H1 (cell line): ENCODE results near the gene SLC17A8. TPM values are rescaled to one million over a fixed set of nuclear protein-coding genes. Genes with fewer than 3 reads are reported as not detected.

Experiments used
- CTCF ChIA-PET: fragments of 300-600 bp; sonication (Branson Sonifier 250); formaldehyde crosslinking; loops from one replicate; lab custom pipeline; 2021; ENCODE audit not compliant: partially characterized antibody; lab: Charles Lee
- POLR2A ChIA-PET: fragments of 300-600 bp; sonication (Branson Sonifier 250); formaldehyde crosslinking; loops from one replicate; lab custom pipeline; 2021; ENCODE audit warnings: inconsistent platforms; ENCODE audit not compliant: partially characterized antibody; lab: Charles Lee
- DNase-seq, 2 experiments: peaks; one replicate each; pipeline versions ENCODE4 v3.0.0 to v3.0.0-alpha.2; 2010 to 2022; ENCODE audit warnings: low spot score in 2 of 2, low read depth in 1 of 2, mixed read lengths in 1 of 2
- FAIRE-seq: peaks from 2 replicates; lab custom pipeline; 2011; peaks lifted over from hg19 to GRCh38; lab: Jason Lieb, UNC
- H2AFZ ChIP-seq: 2 replicates; pipeline ENCODE4 v1.8.1; 2012; ENCODE audit warnings: low read length, inconsistent platforms
- H2AK5ac ChIP-seq: 2 replicates; pipeline ENCODE4 v1.6.1; 2013; ENCODE audit warnings: low read depth, low read length
- H2BK120ac ChIP-seq: replicated peaks from 2 replicates; pipeline ENCODE3; 2013; ENCODE audit warnings: low read depth, low read length, inconsistent platforms
- H2BK12ac ChIP-seq: 2 replicates; pipeline ENCODE4 v1.6.1; 2013; ENCODE audit warnings: low read depth, low read length
- H2BK15ac ChIP-seq: 2 replicates; pipeline ENCODE4 v1.6.1; 2013; ENCODE audit warnings: low read length
- H2BK20ac ChIP-seq: 2 replicates; pipeline ENCODE4 v1.6.1; 2013; ENCODE audit warnings: low read length
- H2BK5ac ChIP-seq: 2 replicates; pipeline ENCODE4 v1.6.1; 2013; ENCODE audit warnings: low read depth, low read length
- H3K14ac ChIP-seq: 2 replicates; pipeline ENCODE4 v1.6.1; 2013; ENCODE audit warnings: inconsistent platforms; ENCODE audit not compliant: insufficient read length
- H3K18ac ChIP-seq: 2 replicates; pipeline ENCODE4 v1.6.1; 2013; ENCODE audit warnings: low read length; ENCODE audit errors: extremely low read depth
- H3K23ac ChIP-seq: 2 replicates; pipeline ENCODE4 v1.6.1; 2013; ENCODE audit warnings: inconsistent platforms; ENCODE audit not compliant: insufficient read length
- H3K23me2 ChIP-seq: 2 replicates; pipeline ENCODE4 v1.6.1; 2013; ENCODE audit warnings: low read depth, low read length
- H3K27ac ChIP-seq: 2 replicates; pipeline ENCODE4 v1.6.1; 2011; ENCODE audit warnings: low read depth, low read length, inconsistent platforms
- H3K27me3 ChIP-seq, 4 experiments: replicated peaks in 1 of 4; 1 replicate in 1 of 4; 2 replicates in 3 of 4; pipeline versions ENCODE4 v1.6.1 to v1.8.1; 2011 to 2013; ENCODE audit warnings: low read length in 3 of 4, mild to moderate bottlenecking in 3 of 4, inconsistent platforms in 2 of 4, mixed read lengths in 2 of 4, moderate library complexity in 1 of 4; ENCODE audit not compliant: control insufficient read depth in 3 of 4, insufficient read depth in 3 of 4; ENCODE audit errors: extremely low read depth in 1 of 4
- H3K36me3 ChIP-seq, 4 experiments: 2 replicates each; pipeline versions ENCODE4 v1.6.1 to v1.8.1; 2011 to 2013; ENCODE audit warnings: mild to moderate bottlenecking in 4 of 4, low read length in 3 of 4, moderate library complexity in 2 of 4, control low read depth in 1 of 4, inconsistent platforms in 1 of 4; ENCODE audit not compliant: insufficient read depth in 4 of 4, control insufficient read depth in 2 of 4
- H3K4ac ChIP-seq: replicated peaks from 2 replicates; pipeline ENCODE3; 2013; ENCODE audit warnings: low read length, low read depth, mixed read lengths, inconsistent platforms; ENCODE audit not compliant: insufficient read length
- H3K4me1 ChIP-seq, 4 experiments: replicated peaks in 1 of 4; 1 replicate in 1 of 4; 2 replicates in 3 of 4; pipeline versions ENCODE4 v1.6.1 to v1.8.1; 2011 to 2013; ENCODE audit warnings: low read length in 3 of 4, inconsistent platforms in 2 of 4, mixed read lengths in 1 of 4; ENCODE audit not compliant: insufficient read depth in 4 of 4, control insufficient read depth in 3 of 4
- H3K4me2 ChIP-seq, 2 experiments: 2 replicates each; pipeline versions ENCODE4 v1.6.1 to v1.8.1; 2011 to 2013; ENCODE audit warnings: low read depth in 2 of 2, low read length in 2 of 2, control low read depth in 1 of 2, inconsistent platforms in 1 of 2, mild to moderate bottlenecking in 1 of 2; ENCODE audit not compliant: insufficient read depth in 1 of 2
- H3K4me3 ChIP-seq, 4 experiments: fragments of 200-600, 300-600 bp in 1 of 4; sonication (generic), shearing (Covaris generic), sonication (Bioruptor Twin) in 1 of 4; 2 replicates each; pipeline versions ENCODE4 v1.5.1 to v1.8.1; 2011 to 2016; ENCODE audit warnings: low read length in 4 of 4, low read depth in 3 of 4, control low read depth in 2 of 4, inconsistent platforms in 2 of 4, mild to moderate bottlenecking in 2 of 4, mixed read lengths in 1 of 4, moderate library complexity in 1 of 4; ENCODE audit not compliant: insufficient read depth in 2 of 4; ENCODE audit errors: extremely low read depth in 1 of 4
- H3K56ac ChIP-seq: replicated peaks from 2 replicates; pipeline ENCODE3; 2013; ENCODE audit warnings: low read depth, mild to moderate bottlenecking, mixed read lengths, low read length, inconsistent platforms; ENCODE audit not compliant: insufficient read length
- H3K79me1 ChIP-seq: 2 replicates; pipeline ENCODE4 v1.6.1; 2013; ENCODE audit warnings: low read depth, low read length, control low read depth
- H3K79me2 ChIP-seq, 2 experiments: 2 replicates each; pipeline versions ENCODE4 v1.6.1 to v1.8.1; 2012 to 2013; ENCODE audit warnings: low read length in 2 of 2, mild to moderate bottlenecking in 2 of 2, inconsistent platforms in 1 of 2; ENCODE audit not compliant: insufficient read depth in 2 of 2, control insufficient read depth in 1 of 2
- H3K9ac ChIP-seq, 4 experiments: replicated peaks in 1 of 4; 1 replicate in 1 of 4; 2 replicates in 3 of 4; pipeline versions ENCODE4 v1.6.1 to v1.8.1; 2011 to 2013; ENCODE audit warnings: low read depth in 3 of 4, low read length in 3 of 4, control low read depth in 2 of 4, mild to moderate bottlenecking in 2 of 4, moderate library complexity in 2 of 4, inconsistent platforms in 1 of 4; ENCODE audit errors: extremely low read depth in 1 of 4
- H3K9me3 ChIP-seq, 2 experiments: 2 replicates each; pipeline versions ENCODE4 v1.6.1 to v1.8.1; 2012 to 2013; ENCODE audit warnings: mild to moderate bottlenecking in 2 of 2, moderate library complexity in 2 of 2, control low read depth in 1 of 2, inconsistent platforms in 1 of 2, low read depth in 1 of 2, low read length in 1 of 2, mixed read lengths in 1 of 2; ENCODE audit not compliant: insufficient read depth in 2 of 2
- H4K20me1 ChIP-seq, 2 experiments: replicated peaks in 1 of 2; 2 replicates each; pipeline versions ENCODE3 to v1.8.1; 2011 to 2013; ENCODE audit warnings: inconsistent platforms in 2 of 2, low read length in 2 of 2, mild to moderate bottlenecking in 1 of 2; ENCODE audit not compliant: insufficient read depth in 2 of 2, control insufficient read depth in 1 of 2
- H4K5ac ChIP-seq: 2 replicates; pipeline ENCODE4 v1.6.1; 2013; ENCODE audit warnings: low read length, low read depth, mixed read lengths, inconsistent platforms; ENCODE audit not compliant: insufficient read length
- H4K8ac ChIP-seq: 2 replicates; pipeline ENCODE4 v1.8.0; 2013; ENCODE audit warnings: mild to moderate bottlenecking, moderate library complexity, low read length, inconsistent platforms; ENCODE audit not compliant: insufficient read depth; ENCODE audit errors: extremely low read depth
- H4K91ac ChIP-seq: replicated peaks from 2 replicates; pipeline ENCODE3; 2013; ENCODE audit warnings: low read length, mixed read lengths, inconsistent platforms; ENCODE audit not compliant: insufficient read length
- BCL11A ChIP-seq, 2 experiments: IDR thresholded peaks; one replicate each; pipeline ENCODE4 v1.6.1; 2011; ENCODE audit warnings: low read depth in 2 of 2, low read length in 2 of 2, mild to moderate bottlenecking in 2 of 2
- CTBP2 ChIP-seq: IDR thresholded peaks from 2 replicates; pipeline ENCODE4 v1.7.0; 2011; ENCODE audit warnings: borderline replicate concordance, mild to moderate bottlenecking, moderate library complexity, mixed read lengths, low read length; ENCODE audit not compliant: insufficient read depth, insufficient read length
- EGR1 ChIP-seq: IDR thresholded peaks from 2 replicates; pipeline ENCODE4 v1.6.1; 2011; ENCODE audit warnings: low read depth, low read length, borderline replicate concordance
- EP300 ChIP-seq, 2 experiments: IDR thresholded peaks; 1 replicate in 1 of 2; 2 replicates in 1 of 2; pipeline ENCODE4 v1.6.1; 2011 to 2012; ENCODE audit warnings: low read depth in 2 of 2, low read length in 2 of 2, mild to moderate bottlenecking in 2 of 2, borderline replicate concordance in 1 of 2, inconsistent platforms in 1 of 2, moderate library complexity in 1 of 2
- JUN ChIP-seq: IDR thresholded peaks from 2 replicates; pipeline ENCODE4 v1.6.1; 2011; ENCODE audit warnings: low read depth, mild to moderate bottlenecking, improper control_type of control experiment, low read length
- KDM4A ChIP-seq: IDR thresholded peaks from one replicate; pipeline ENCODE4 v1.7.1; 2012; ENCODE audit warnings: low read depth, mild to moderate bottlenecking, moderate library complexity, low read length, inconsistent platforms; ENCODE audit not compliant: severe bottlenecking
- MAX ChIP-seq: IDR thresholded peaks from 2 replicates; pipeline ENCODE4 v1.6.1; 2012; ENCODE audit warnings: inconsistent platforms
- RFX5 ChIP-seq: IDR thresholded peaks from 2 replicates; pipeline ENCODE4 v1.6.1; 2011; ENCODE audit warnings: low read depth, low read length, improper control_type of control experiment, borderline replicate concordance
- SAP30 ChIP-seq: fragments of 300-600 bp; sonication (generic); IDR thresholded peaks from 2 replicates; pipeline ENCODE4 v1.7.1; 2012; ENCODE audit warnings: low read length, moderate library complexity, mild to moderate bottlenecking, inconsistent platforms; ENCODE audit not compliant: insufficient read depth, insufficient replicate concordance
- SUZ12 ChIP-seq: fragments of 200-600 bp; sonication (generic); IDR thresholded peaks from 2 replicates; pipeline ENCODE4 v1.6.1; 2012; ENCODE audit warnings: mild to moderate bottlenecking, inconsistent platforms, low read length, moderate library complexity, mixed read lengths
- TCF12 ChIP-seq: IDR thresholded peaks from 2 replicates; pipeline ENCODE4 v1.6.1; 2011; ENCODE audit warnings: low read depth, mild to moderate bottlenecking, low read length
- USF2 ChIP-seq: IDR thresholded peaks from 2 replicates; pipeline ENCODE4 v1.6.1; 2011; ENCODE audit warnings: low read length, improper control_type of control experiment
- YY1 ChIP-seq: IDR thresholded peaks from 2 replicates; pipeline ENCODE4 v1.6.1; 2011; ENCODE audit warnings: low read depth, mild to moderate bottlenecking, low read length
- polyA plus RNA-seq, 7 experiments: library from polyadenylated mRNA; depleted of rRNA in 3 of 7; stranded (reverse) in 5 of 7; unstranded in 2 of 7; fragments of >200 nt in 5 of 7; fragments of 200-250 nt in 2 of 7; gene quantifications; 1 replicate in 5 of 7; 2 replicates in 1 of 7; 4 replicates in 1 of 7; pipeline versions ENCODE4 v1.2.1 to v1.2.3, GENCODE V29; 2011 to 2013; ENCODE audit warnings: missing spikeins in 2 of 7, mixed read lengths in 2 of 7
- total RNA-seq: library from RNA; stranded (reverse); fragmentation: NEBNext Ultra II Directional; extraction: Animal tissue kit (Norgen Biotek cat#: 25700); gene quantifications from 2 replicates; pipeline ENCODE4 v1.2.1, GENCODE V29; 2021

SLC17A8 gene
- total and polyA plus RNA-seq, 2 of the 8 experiments (the other 6 are each of a cell fraction or from before 2014, with no cell fraction given) = 0.14 to 0.30 TPM

GRCh38 chr12:100360450-100360849 lies 3.6 kb downstream of the SLC17A8 start:
- Histone ChIP-seq H2BK5ac (no peak overlapping the region), H3K27me3 (no peaks in the 10 kb centered on the region), H3K4me1 (peaks cover 2 to 7% (median 4%) of the 10 kb centered on the region in 4 experiments; a peak in 2 of 7 replicates), H3K23ac (no peak overlapping the region), H4K91ac (no peak overlapping the region), H3K14ac (no peak overlapping the region), H2BK120ac (no peak overlapping the region), H4K5ac (no peak overlapping the region), H3K18ac (no peak overlapping the region), H3K27ac (no peak overlapping the region), H2BK15ac (no peak overlapping the region), H3K9me3 (no peaks in the 10 kb centered on the region), H3K23me2 (no peaks in the 10 kb centered on the region), H3K79me1 (no peaks in the 10 kb centered on the region), H3K4me2 (no peak overlapping the region), H3K36me3 (no peaks in the 10 kb centered on the region), H3K56ac (no peak overlapping the region), H4K8ac (no peak overlapping the region), H3K4me3 (no peak overlapping the region), H3K9ac (no peak overlapping the region), H3K79me2 (no peaks in the 10 kb centered on the region), H4K20me1 (no peaks in the 10 kb centered on the region), H3K4ac (no peak overlapping the region), H2AK5ac (no peak overlapping the region), H2BK12ac (no peak overlapping the region), H2BK20ac (no peak overlapping the region), H2AFZ (peak overlapping the region; percentile 64; the same call in 1 of the 2 replicates)
- TF ChIP-seq SAP30 = no peak
- TF ChIP-seq EP300 (IDR thresholded peaks at IDR 0.05; ENCODE audit: borderline replicate concordance in 1 of 2, low read depth in 2 of 2, low read length in 2 of 2) = no peak
- no peak for TF ChIP-seq USF2
- no peak for TF ChIP-seq CTBP2
- TF ChIP-seq KDM4A = no peak
- no peak for TF ChIP-seq TCF12
- TF ChIP-seq BCL11A (IDR thresholded peaks at IDR 0.05; ENCODE audit: low read depth in 2 of 2, low read length in 2 of 2) = no peak
- no peak for TF ChIP-seq SUZ12
- no peak for TF ChIP-seq RFX5
- no peak for TF ChIP-seq JUN
- TF ChIP-seq EGR1 = no peak
- TF ChIP-seq YY1 = no peak
- TF ChIP-seq MAX = no peak
- ChIA-PET POLR2A (no interaction called here), CTCF (interaction anchor here (0.9 to 5.3 kb wide), 9 partner anchors 8 to 195 kb away, joined by 3 to 46 read pairs (median 6); no protein-coding TSS in a partner anchor)
- no peak for DNase-seq
- FAIRE-seq = no peak
